HG02870 (cell line): ENCODE results near the gene DNM2.

ENCODE experiments used
- ATAC-seq: cut with Tn5 transposase; IDR thresholded peaks from one replicate; pipeline ENCODE4 v1.9.1; 2021; ENCODE audit warnings: mild to moderate bottlenecking, moderate library complexity; ENCODE audit not compliant: unreplicated experiment

The DNM2 gene

DNA sequence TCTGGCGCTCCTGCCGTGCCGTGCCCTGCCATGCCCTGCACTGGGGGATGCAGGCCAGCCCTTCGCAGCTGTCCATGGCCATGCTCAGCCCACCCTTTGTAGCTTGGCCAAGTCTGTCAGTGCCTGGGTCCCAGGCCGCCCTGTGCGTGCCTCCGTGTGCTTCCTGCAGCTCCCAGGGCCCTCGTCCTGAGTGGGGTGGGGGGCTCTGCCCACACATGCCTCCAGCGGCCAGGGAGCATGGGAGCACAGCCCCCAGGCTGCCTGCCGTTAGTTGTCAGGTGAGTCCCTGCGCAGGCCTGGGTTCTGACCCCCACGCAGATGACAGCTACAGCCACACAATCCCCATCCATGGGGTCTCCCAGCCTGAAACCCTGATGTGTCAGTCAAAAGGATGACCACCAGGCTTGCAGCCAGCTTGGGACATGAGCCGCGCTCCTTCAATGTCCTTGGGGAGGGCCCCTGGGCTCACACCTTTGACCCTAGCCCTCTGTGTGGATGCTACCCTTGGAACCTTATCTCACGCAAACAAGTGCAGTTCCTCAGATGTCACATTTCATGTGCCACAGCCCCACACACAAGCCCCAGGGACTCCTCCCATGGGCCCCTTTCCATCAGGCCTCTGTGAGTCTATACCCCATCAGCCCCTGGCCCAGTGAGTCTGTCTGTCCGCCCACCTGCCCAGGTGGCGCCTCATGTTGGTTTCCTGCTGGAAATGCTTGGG is 93.7 kb downstream of the DNM2 start:
- ATAC-seq = no peak

GRCh38 chr19:10812196-10812595 is 94.3 kb downstream of the DNM2 start:
- ATAC-seq = no peak

GRCh38 chr19:10812902-10813404 is 95.1 kb downstream of the DNM2 start:
- ATAC-seq = no peak

DNA sequence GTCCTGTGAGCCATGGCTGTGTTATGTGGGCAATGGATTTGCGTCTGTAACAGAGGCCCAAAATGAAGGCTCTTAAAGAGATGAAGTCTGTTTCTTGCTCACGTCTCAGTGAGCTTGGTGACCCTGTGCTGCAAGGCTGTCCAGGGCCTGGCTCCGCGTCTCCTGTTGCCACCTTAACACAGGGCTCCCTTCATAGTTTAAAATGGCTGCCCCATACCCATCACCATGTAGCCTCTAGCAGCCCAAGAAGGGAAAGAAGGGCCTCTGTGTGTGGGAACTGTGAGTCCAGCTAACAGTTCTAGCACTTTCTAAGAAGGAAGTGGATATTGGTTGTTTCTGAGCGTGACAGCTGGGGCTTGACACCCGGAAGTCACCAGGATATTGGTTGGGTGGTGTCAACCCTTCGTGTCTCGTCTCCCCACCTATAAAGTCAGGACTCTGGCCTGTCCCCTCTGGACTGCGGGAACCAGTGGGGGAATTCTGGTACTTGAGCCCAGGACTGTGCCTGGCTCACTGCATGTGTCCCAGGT is 97.2 kb downstream of the DNM2 start:
- no peak for ATAC-seq

DNA sequence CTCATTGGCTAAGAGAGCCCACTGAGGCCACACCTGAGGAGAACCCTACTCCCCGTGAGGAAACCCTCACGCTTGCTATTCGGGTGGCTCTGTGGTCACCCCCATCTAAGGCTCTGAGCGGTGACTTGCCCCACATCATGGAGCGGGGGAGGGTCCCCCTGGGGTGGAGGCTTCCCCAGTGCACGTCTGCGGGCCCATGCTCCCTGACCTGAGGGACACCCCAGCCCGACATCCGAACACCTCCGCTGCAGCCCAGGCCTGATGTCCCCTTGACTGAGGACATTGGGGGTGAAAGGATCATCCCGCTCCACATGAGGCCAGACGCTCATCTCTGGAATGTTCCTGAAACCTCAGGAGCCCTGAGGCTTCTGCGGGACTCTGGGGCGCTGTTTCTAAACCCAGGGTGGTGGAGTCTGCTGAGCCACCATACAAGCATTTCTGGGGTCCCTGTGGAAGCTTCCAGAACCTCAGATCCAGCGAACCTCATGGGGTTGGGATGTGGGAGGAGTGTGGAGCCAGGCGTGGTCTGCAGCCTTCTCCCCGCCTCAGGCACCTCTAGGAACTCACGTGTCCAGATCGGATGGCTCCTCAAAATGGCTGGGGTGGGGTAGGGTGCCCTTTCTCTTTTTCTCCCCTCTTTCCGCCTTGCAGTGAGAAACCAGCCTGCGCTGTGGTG is 98.2 kb downstream of the DNM2 start:
- ATAC-seq = no peak

DNA sequence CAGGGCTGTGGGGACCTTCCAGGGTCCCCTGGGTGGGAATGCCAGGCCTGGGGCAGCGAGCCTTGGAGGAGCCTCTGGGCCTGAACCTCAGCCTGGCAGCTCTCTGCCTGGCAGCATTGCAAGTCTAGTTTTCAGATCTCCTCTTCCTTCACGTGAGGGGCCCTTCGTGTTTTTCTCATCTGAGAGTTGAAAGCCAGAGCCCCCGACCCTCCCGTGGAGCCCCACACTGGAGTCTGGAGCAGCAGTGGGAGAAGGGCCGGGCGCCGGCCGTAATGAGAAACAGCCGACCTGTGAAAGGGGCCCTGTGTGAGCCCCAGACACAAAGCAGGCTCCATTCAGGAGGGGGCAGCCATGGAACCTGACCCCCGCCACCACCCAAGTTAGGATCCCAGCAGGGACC is 98.8 kb downstream of the DNM2 start:
- ATAC-seq = no peak

DNA sequence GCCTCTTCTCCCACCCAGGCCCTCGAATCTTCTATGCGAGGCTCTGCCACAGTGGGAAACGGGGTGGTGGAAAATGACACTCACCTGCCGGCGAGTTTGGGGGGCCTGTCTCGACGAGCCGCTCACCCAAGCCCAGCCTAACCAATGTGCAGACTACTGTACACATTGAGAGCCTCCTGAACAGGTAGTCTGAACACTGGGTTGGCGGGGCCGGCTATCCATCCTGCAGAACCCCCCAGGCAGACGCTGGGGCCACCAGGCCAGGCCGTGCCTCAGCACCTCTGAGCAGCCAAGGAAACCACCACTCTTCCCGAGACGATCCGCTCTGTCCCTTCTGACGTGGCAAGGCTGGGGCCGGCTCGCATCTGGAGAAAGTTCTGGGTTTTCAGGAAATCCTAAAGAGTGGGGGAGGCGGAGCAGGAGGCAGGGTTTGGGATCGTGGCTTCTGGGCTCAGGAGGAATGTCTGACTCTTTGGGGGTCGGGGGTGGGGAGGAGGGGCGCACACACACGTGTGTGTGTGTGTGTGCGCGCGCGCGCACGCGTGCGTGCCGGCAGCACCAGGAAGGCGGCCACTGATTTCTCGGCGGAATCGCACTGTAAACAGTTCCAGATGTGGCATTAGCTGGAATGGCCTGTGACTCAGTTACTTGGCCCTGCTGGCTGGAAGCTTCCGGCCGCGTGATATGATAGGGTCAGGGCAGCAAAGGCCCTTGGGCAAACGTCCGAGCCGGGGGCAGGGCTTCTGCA is 99.6 kb downstream of the DNM2 start:
- ATAC-seq = no peak

GRCh38 chr19:10818301-10819123 is 100.6 kb downstream of the DNM2 start:
- no peak for ATAC-seq

DNA sequence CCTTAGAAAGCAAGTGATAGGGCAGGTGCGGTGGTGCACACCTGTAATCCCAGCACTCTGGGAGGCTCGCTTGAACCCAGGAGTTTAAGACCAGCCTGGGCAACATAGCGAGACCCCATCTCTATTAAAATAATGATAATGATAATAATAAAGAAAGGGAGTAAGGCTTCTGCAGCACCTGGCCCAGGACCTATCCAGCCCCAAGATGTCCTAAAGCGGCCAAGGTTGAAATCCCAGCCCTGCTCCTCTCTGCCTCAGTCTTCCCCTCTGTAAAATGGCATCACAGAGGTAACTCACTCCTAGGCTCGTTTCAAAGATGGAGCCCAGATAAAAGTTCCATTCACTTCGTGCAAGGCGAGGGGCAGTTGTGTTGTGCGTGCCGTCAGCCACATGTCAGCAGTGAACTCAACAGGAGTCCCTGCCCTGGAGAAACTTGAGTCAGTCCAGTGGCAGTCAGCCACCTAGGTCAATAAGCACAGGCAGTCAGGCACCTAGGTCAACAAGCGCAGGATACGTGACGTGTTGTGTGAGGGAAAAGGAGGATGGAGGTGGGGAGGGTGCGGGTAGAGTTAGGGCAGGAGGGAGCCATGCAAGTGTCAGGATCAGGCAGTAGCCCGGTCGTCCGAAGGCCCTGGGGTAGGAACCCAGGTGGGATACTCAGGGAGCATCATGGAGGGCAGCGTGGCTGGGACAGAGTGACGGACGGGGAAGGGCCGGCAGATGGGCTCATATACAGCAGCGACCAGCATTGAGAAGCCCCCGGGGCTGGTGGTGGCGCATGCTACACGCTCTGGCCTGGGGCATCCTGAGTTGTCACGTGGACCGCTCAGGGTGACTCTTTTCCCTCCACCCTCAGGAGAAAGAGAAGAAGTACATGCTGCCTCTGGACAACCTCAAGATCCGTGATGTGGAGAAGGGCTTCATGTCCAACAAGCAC is 101.5 kb downstream of the DNM2 start:
- ATAC-seq = no peak

- no peak for ATAC-seq
Observed at GRCh38 chr19:10820173-10820572, 102.3 kb downstream of the DNM2 start.

GRCh38 chr19:10823690-10824089 is 105.8 kb downstream of the DNM2 start:
- ATAC-seq = no peak

DNA sequence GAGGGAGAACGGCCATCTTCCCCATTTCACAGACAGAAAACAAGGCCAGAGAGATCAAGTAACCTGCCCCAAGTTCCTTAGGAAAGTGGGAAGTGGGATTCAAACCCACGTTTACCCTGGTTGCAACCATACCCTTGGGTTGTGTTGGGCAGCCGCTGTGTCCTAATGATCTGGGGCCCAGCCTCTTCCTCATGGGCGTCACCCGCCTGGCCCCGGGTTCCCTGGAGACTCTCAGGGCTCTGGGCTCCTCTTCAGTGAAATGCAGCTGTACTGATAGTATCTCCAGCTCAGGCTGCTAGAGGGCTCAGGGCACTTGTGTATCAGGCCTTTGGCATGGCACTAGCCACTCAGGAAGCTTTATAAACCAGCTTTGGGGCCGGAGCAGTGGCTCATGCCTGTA is 108.4 kb downstream of the DNM2 start:
- ATAC-seq = no peak

DNA sequence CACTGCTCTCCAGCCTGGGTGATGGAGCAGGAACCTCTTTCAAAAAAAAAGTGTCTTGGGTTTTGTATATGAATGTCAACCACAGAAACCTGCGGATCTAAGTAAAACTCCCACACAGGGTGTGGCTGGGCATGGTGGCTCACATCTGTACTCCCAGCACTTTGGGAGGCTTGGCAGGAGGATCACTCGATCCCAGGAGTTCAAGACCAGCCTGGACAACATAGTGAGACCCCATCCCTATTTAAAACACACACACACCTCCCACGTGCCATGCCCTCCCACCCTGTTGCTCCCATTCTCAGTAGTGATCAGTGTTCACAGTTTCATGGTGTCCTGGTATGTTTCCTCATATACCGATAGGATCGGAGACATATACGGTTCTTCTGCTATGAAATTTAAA is 109.0 kb downstream of the DNM2 start:
- ATAC-seq = no peak

DNA sequence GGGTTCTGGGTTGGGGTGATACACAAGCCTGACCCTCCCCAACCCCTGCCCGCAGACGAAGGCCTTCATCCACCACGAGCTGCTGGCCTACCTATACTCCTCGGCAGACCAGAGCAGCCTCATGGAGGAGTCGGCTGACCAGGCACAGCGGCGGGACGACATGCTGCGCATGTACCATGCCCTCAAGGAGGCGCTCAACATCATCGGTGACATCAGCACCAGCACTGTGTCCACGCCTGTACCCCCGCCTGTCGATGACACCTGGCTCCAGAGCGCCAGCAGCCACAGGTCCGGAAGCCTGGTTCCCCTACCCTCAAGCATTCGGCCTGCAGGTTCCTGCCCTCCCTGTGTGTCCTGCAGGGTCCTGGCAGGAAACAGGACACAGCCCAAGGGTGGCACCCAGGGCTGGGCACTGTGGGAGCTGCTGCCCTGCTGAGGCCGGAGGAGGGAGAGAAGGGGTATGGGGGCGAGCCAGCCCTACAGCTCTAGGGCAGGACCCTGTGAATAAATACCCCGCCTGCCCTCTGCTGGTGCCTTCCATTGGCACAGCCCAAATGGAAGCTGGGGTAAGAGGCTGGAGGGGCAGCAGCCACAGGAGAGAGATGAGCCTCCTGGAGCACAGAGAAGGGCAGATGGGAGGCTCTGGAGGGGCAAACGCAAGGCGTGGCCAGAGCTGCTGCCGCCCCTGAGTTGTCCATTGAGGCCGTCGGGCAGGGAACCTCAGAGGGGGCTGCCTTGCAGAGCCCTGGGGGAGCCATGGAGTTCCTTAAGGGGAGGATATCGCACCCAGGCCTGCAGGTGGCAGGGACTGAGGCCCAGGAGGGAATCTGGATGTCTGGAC is 111.3 kb downstream of the DNM2 start:
- ATAC-seq = no peak

DNA sequence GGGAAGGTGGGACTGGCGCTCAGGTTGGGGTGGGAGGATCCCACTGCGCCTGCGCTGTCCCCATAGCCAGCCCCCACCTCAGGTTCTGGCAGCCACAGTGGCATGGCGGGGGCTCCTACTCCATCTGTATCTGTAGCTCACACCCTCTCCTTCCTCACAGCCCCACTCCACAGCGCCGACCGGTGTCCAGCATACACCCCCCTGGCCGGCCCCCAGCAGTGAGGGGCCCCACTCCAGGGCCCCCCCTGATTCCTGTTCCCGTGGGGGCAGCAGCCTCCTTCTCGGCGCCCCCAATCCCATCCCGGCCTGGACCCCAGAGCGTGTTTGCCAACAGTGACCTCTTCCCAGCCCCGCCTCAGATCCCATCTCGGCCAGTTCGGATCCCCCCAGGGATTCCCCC is 112.1 kb downstream of the DNM2 start:
- no peak for ATAC-seq

- ATAC-seq = no peak
Observed at GRCh38 chr19:10830370-10830769, 112.5 kb downstream of the DNM2 start.

DNA sequence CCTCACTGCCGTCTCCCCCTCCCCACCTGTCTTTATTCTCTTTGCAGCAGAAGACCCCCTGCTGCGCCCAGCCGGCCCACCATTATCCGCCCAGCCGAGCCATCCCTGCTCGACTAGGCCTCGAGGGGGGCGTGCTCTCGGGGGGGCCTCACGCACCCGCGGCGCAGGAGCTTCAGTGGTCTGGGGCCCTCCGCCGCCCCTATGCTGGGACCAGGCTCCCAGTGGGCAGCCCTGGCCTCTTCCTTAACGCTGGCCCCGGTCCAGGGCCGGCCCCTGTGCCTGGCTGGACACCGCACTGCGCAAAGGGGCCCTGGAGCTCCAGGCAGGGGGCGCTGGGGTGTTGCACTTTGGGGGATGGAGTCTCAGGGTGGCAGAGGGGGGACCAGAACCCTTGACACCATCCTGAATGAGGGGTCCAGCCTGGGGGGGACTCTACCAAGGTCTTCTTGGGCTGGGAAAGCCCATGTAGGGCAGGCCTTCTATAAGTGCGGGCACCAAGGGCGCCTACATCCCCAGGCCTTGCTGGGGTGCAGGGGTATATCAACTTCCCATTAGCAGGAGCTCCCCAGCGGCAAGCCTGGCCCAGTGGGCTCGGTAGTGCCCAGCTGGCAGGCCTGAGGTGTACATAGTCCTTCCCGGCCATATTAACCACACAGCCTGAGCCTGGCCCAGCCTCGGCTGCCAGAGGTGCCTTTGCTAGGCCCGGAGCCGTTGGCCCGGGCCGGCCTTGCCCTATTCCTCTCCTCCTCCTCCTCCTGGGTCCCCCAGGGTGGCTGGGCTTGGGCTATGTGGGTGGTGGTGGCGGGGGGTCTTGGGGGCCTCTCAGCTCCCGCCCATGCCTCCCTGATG is 113.3 kb downstream of the DNM2 start:
- no peak for ATAC-seq
